Nephron (organoid): ENCODE measurements around the gene SH3TC2.

ENCODE experiments used
- H3K27ac Mint-ChIP-seq, 3 experiments: 2 replicates each; pipeline ENCODE4 v1.8.0; 2020; ENCODE audit warnings: mixed read lengths in 3 of 3, mild to moderate bottlenecking in 2 of 3, moderate library complexity in 1 of 3
- H3K27me3 Mint-ChIP-seq: 2 replicates; pipeline ENCODE4 v1.8.0; 2021; ENCODE audit warnings: low read depth, mild to moderate bottlenecking, moderate library complexity, mixed read lengths
- H3K36me3 Mint-ChIP-seq: 2 replicates; pipeline ENCODE4 v1.8.0; 2020; ENCODE audit warnings: low read depth, mixed read lengths
- H3K4me1 Mint-ChIP-seq: 2 replicates; pipeline ENCODE4 v1.8.0; 2020; ENCODE audit warnings: mixed read lengths
- H3K4me3 Mint-ChIP-seq, 3 experiments: 2 replicates each; pipeline ENCODE4 v1.8.0; 2020; ENCODE audit warnings: mild to moderate bottlenecking in 3 of 3, mixed read lengths in 3 of 3, moderate library complexity in 2 of 3
- H3K9me3 Mint-ChIP-seq: 2 replicates; pipeline ENCODE4 v1.8.0; 2020; ENCODE audit warnings: mixed read lengths
- CTCF ChIP-seq, 3 experiments: fragments of 200-600 bp; sonication (generic); IDR thresholded peaks; one replicate each; pipeline ENCODE4 v1.5.0; 2021; ENCODE audit warnings: antibody characterized with exemption in 3 of 3; ENCODE audit not compliant: unreplicated experiment in 3 of 3

The SH3TC2 gene

GRCh38 chr5:149056616-149057165 is 6.2 kb downstream of the SH3TC2 start:
- Mint-ChIP-seq H3K4me3 (no peak overlapping the region), H3K4me1 (peaks cover 21% of the 10 kb centered on the region), H3K36me3 (no peaks in the 10 kb centered on the region), H3K27me3 (no peaks in the 10 kb centered on the region), H3K9me3 (peaks cover 6% of the 10 kb centered on the region), H3K27ac (no peak overlapping the region)
- TF ChIP-seq CTCF (IDR thresholded peaks at IDR 0.05; ENCODE audit: unreplicated experiment in 3 of 3): no peak

- Mint-ChIP-seq H3K36me3 (no peaks in the 10 kb centered on the region), H3K9me3 (peaks cover 6% of the 10 kb centered on the region), H3K27me3 (no peaks in the 10 kb centered on the region), H3K4me3 (no peak overlapping the region), H3K4me1 (peaks cover 21% of the 10 kb centered on the region), H3K27ac (no peak overlapping the region)
- TF ChIP-seq CTCF (IDR thresholded peaks at IDR 0.05; ENCODE audit: unreplicated experiment in 3 of 3): no peak
Observed at GRCh38 chr5:149054416-149054815, 8.4 kb downstream of the SH3TC2 start.

GRCh38 chr5:149053072-149053695 is 9.7 kb downstream of the SH3TC2 start:
- no peaks in the 10 kb centered on the region for H3K27me3 Mint-ChIP-seq
- peak overlapping the region in 1 of 3 experiments; percentile 3 for H3K27ac Mint-ChIP-seq
- H3K4me3 Mint-ChIP-seq: no peak overlapping the region
- H3K36me3 Mint-ChIP-seq: no peaks in the 10 kb centered on the region
- TF ChIP-seq CTCF (IDR thresholded peaks at IDR 0.05; ENCODE audit: unreplicated experiment in 3 of 3): no peak
- H3K4me1 Mint-ChIP-seq: peaks cover 21% of the 10 kb centered on the region
- peaks cover under 1% of the 10 kb centered on the region for H3K9me3 Mint-ChIP-seq

GRCh38 chr5:149049371-149049781 is 13.5 kb downstream of the SH3TC2 start:
- Mint-ChIP-seq H3K27ac (no peak overlapping the region), H3K9me3 (no peaks in the 10 kb centered on the region), H3K4me1 (peaks cover 18% of the 10 kb centered on the region), H3K36me3 (no peaks in the 10 kb centered on the region), H3K4me3 (no peak overlapping the region), H3K27me3 (peaks cover 4% of the 10 kb centered on the region)
- TF ChIP-seq CTCF (IDR thresholded peaks at IDR 0.05; ENCODE audit: unreplicated experiment in 3 of 3): no peak

- peaks cover 17% of the 10 kb centered on the region for H3K4me1 Mint-ChIP-seq
- peaks cover 4% of the 10 kb centered on the region for H3K27me3 Mint-ChIP-seq
- TF ChIP-seq CTCF (IDR thresholded peaks at IDR 0.05; ENCODE audit: unreplicated experiment in 3 of 3): no peak
- no peak overlapping the region for H3K4me3 Mint-ChIP-seq
- no peak overlapping the region for H3K27ac Mint-ChIP-seq
- no peaks in the 10 kb centered on the region for H3K9me3 Mint-ChIP-seq
- no peaks in the 10 kb centered on the region for H3K36me3 Mint-ChIP-seq
Observed at GRCh38 chr5:149048811-149049210, 14.1 kb downstream of the SH3TC2 start.

- no peaks in the 10 kb centered on the region for H3K36me3 Mint-ChIP-seq
- H3K27me3 Mint-ChIP-seq: peaks cover 4% of the 10 kb centered on the region
- no peaks in the 10 kb centered on the region for H3K9me3 Mint-ChIP-seq
- H3K4me1 Mint-ChIP-seq: peaks cover 3% of the 10 kb centered on the region
- H3K4me3 Mint-ChIP-seq: no peak overlapping the region
- H3K27ac Mint-ChIP-seq: no peak overlapping the region
- TF ChIP-seq CTCF (IDR thresholded peaks at IDR 0.05; ENCODE audit: unreplicated experiment in 3 of 3): no peak
Observed at GRCh38 chr5:149047462-149047861, 15.4 kb downstream of the SH3TC2 start.
